Left ventricle myocardium inferior (tissue), 1 donor: ENCODE data around the gene ATP2A3. TPM values are rescaled to one million over a fixed set of nuclear protein-coding genes. Genes with fewer than 3 reads are reported as not detected.

Experiments
- DNase-seq: peaks from one replicate; pipeline ENCODE4 v3.0.0-alpha.2; 2020
- H3K27ac ChIP-seq: fragments of 200-600 bp; replicated peaks from 2 replicates; pipeline ENCODE4 v1.8.0; 2021
- H3K27me3 ChIP-seq: fragments of 200-600 bp; 2 replicates; pipeline ENCODE4 v1.8.0; 2021; ENCODE audit warnings: low read depth
- H3K36me3 ChIP-seq: fragments of 200-600 bp; 2 replicates; pipeline ENCODE4 v1.8.0; 2021
- H3K4me1 ChIP-seq: fragments of 200-600 bp; 2 replicates; pipeline ENCODE4 v1.8.0; 2021
- H3K4me3 ChIP-seq: fragments of 200-600 bp; 2 replicates; pipeline ENCODE4 v1.8.0; 2021; ENCODE audit warnings: mild to moderate bottlenecking, moderate library complexity
- H3K9me3 ChIP-seq: fragments of 200-600 bp; replicated peaks from 2 replicates; pipeline ENCODE4 v1.8.0; 2021
- CTCF ChIP-seq: fragments of 200-600 bp; IDR thresholded peaks from 2 replicates; pipeline ENCODE4 v1.8.0; 2021; ENCODE audit warnings: antibody characterized with exemption, mild to moderate bottlenecking, borderline replicate concordance
- intact Hi-C: fragments of 100-400 bp; cut with micrococcal nuclease; formaldehyde crosslinking; loops from one replicate; pipeline ENCODE4 v1.11.0; 2022
- total RNA-seq: library from RNA; stranded (reverse); fragmentation: NEBNext Ultra II Directional; extraction: Animal tissue kit (Norgen Biotek cat#: 25700); gene quantifications from one replicate; pipeline ENCODE4 v1.2.1, GENCODE V29; 2021
- donor health status: DM: no; HTN: yes; CAD: no; lungs with severe emphysema.

ATP2A3 gene
- total RNA-seq, 1 donor from 2014 or later, result 8.6 TPM

GRCh38 chr17:3909257-3909656 lies 55.0 kb downstream of the ATP2A3 start:
- Histone ChIP-seq H3K36me3 (no peaks in the 10 kb centered on the region), H3K27ac (no peak overlapping the region), H3K27me3 (no peaks in the 10 kb centered on the region), H3K4me3 (no peak overlapping the region), H3K9me3 (no peaks in the 10 kb centered on the region), H3K4me1 (peaks cover 9% of the 10 kb centered on the region)
- DNase-seq, result no peak
- TF ChIP-seq CTCF, result no peak
- intact Hi-C loops, result no loop called here

GRCh38 chr17:3907483-3908216 lies 56.6 kb downstream of the ATP2A3 start:
- H3K4me3 ChIP-seq, result no peak overlapping the region
- no peak overlapping the region for H3K27ac ChIP-seq
- no peaks in the 10 kb centered on the region for H3K9me3 ChIP-seq
- intact Hi-C loops, result no loop called here
- peak; percentile 46 for TF ChIP-seq CTCF
- H3K4me1 ChIP-seq, result no peaks in the 10 kb centered on the region
- DNase-seq, result no peak
- H3K36me3 ChIP-seq, result no peaks in the 10 kb centered on the region
- H3K27me3 ChIP-seq, result no peaks in the 10 kb centered on the region

GRCh38 chr17:3906881-3907280 lies 57.4 kb downstream of the ATP2A3 start:
- no peaks in the 10 kb centered on the region for H3K9me3 ChIP-seq
- H3K27ac ChIP-seq, result no peak overlapping the region
- H3K27me3 ChIP-seq, result no peaks in the 10 kb centered on the region
- H3K4me3 ChIP-seq, result no peak overlapping the region
- H3K4me1 ChIP-seq, result no peaks in the 10 kb centered on the region
- intact Hi-C loops, result no loop called here
- H3K36me3 ChIP-seq, result no peaks in the 10 kb centered on the region
- no peak for TF ChIP-seq CTCF
- no peak for DNase-seq

GRCh38 chr17:3905017-3905520 lies 59.2 kb downstream of the ATP2A3 start:
- H3K36me3 ChIP-seq, result no peaks in the 10 kb centered on the region
- TF ChIP-seq CTCF, result no peak
- H3K9me3 ChIP-seq, result no peaks in the 10 kb centered on the region
- no peaks in the 10 kb centered on the region for H3K27me3 ChIP-seq
- no peak for DNase-seq
- no peaks in the 10 kb centered on the region for H3K4me1 ChIP-seq
- H3K27ac ChIP-seq, result no peak overlapping the region
- intact Hi-C loops, result no loop called here
- no peak overlapping the region for H3K4me3 ChIP-seq

- Histone ChIP-seq H3K27me3 (no peaks in the 10 kb centered on the region), H3K4me1 (no peaks in the 10 kb centered on the region), H3K27ac (no peak overlapping the region), H3K9me3 (no peaks in the 10 kb centered on the region), H3K4me3 (no peak overlapping the region), H3K36me3 (no peaks in the 10 kb centered on the region)
- TF ChIP-seq CTCF, result no peak
- DNase-seq, result no peak
- intact Hi-C loops, result no loop called here
These were observed 59.7 kb downstream of the ATP2A3 start for GRCh38 chr17:3904501-3904900.
